ENCODE measurements around the gene PLAAT4.
"Not testable (repeated sequence)": the region's sequence is repeated elsewhere in the genome, so short reads cannot be mapped to it uniquely, and the experiment has no call there.

PLAAT4 gene

GRCh38 chr11:63573881-63574855, 37.6 kb downstream of the PLAAT4 start:
- DNase-seq, result no peak

- no peak for DNase-seq
These were observed 38.4 kb downstream of the PLAAT4 start for GRCh38 chr11:63574856-63575602.

GRCh38 chr11:63578882-63579281, 42.3 kb downstream of the PLAAT4 start:
- not testable (repeated sequence) for DNase-seq

DNA sequence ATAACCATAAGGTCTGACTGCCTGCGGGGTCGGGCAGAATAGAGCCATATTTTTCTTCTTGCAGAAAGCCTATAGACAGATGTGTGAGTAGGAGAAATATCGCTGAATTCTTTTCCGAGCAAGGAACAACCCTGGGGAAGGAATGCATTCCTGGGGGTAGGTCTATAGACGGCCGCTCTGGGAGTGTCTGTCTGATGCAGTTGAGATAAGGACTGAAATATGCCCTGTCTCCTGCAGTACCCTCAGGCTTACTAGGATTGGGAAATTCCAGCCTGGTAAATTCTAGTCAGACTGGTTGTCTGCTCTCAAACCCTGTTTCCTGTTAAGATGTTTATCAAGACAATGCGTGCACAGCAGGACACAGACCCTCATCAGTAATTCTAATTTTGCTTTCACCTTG, 44.6 kb downstream of the PLAAT4 start:
- DNase-seq, result not testable (repeated sequence)

- DNase-seq, result no peak
These were observed 46.7 kb downstream of the PLAAT4 start for GRCh38 chr11:63583357-63583677.

DNA sequence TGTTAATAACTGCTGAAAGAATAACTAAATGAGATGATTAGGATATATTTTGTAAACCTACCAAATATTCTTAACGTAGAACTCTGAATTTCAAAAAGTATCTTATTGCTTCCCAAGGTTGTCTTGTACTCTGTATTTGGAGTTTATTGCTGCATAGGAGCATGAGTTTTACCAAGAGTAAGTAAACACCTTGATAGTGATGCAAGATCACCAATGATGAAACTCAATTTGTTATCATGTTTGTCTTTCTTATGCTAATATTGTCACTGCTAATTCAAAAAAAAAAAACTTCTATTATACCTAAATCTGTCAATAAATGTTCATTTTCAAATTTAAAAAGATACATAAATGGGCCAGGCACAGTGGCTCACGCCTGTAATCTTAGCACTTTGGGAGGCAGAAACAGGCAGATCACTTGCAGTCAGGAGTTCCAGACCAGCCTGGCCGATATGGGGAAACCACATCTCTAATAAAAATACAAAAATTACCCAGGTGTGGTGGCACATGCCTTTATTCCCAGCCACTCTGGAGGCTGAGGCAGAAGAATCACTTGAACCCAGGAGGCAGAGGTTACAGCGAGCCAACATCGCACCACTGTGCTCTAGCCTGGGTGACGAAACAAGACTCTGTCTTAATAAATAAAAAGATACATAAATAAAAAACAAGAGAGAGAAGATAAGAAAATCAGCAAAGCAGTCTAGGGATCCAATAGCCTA, 50.0 kb downstream of the PLAAT4 start:
- no peak for DNase-seq

DNA sequence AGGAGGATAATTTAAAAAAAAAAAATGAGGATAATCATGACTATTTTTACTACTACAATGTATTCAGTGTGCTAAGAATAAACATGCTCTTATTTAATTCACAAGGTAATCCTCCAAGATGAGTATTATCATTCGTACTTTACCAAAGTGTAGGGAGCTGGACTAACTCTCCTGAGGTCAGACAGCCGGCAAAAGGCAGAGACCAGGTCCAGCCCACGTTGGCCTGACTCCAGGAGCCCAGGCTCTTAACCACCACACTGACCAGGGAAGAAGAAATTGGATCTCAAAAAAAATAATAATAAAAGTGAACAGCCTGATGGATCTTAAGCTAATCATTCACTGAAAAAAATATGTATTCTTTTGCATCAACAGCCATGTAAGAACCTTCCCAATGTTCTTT, 52.4 kb downstream of the PLAAT4 start:
- DNase-seq, result no peak

GRCh38 chr11:63590024-63590788, 53.6 kb downstream of the PLAAT4 start:
- DNase-seq, result no peak

GRCh38 chr11:63592975-63593395, 56.4 kb downstream of the PLAAT4 start:
- no peak for DNase-seq

GRCh38 chr11:63595296-63595695, 58.7 kb downstream of the PLAAT4 start:
- no peak for DNase-seq
